Lower leg skin (tissue), 3 donors: ENCODE results near the gene ZFP3.
"Not testable (repeated sequence)": the region's sequence is repeated elsewhere in the genome, so short reads cannot be mapped to it uniquely, and the experiment has no call there.

Experiments used
- POLR2A ChIP-seq, 2 donors: fragments of 450-650 bp; IDR thresholded peaks; one replicate each; pipeline ENCODE4 v1.6.1; 2016 to 2017; ENCODE audit warnings: antibody characterized with exemption in 2 of 2, mild to moderate bottlenecking in 1 of 2, moderate library complexity in 1 of 2
- TF ChIP-seq, protein P1 (sequence below), 3 donors: fragments of 450-650 bp; IDR thresholded peaks; one replicate each; pipeline ENCODE4 v1.5.1; 2016; ENCODE audit warnings: antibody characterized with exemption in 3 of 3, mild to moderate bottlenecking in 3 of 3, moderate library complexity in 2 of 3

DNA sequence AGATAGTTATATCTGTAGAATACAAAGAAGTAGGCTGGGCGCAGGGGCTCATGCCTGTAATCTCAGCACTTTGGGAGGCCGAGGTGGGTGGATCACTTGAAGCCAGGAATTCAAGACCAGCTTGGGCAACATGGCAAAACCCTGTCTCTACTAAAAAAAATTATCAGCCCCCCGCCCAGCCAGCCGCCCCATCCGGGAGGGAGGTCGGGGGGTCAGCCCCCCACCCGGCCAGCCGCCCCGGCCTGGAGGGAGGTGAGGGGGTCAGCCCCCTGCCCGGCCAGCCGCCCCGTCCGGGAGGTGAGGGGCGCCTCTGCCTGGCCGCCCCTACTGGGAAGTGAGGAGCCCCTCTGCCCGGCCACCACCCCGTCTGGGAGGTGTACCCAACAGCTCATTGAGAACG, 64.6 kb downstream of the ZFP3 start:
- TF ChIP-seq POLR2A (IDR thresholded peaks at IDR 0.05), result not testable (repeated sequence)
- TF ChIP-seq, protein P1, sequence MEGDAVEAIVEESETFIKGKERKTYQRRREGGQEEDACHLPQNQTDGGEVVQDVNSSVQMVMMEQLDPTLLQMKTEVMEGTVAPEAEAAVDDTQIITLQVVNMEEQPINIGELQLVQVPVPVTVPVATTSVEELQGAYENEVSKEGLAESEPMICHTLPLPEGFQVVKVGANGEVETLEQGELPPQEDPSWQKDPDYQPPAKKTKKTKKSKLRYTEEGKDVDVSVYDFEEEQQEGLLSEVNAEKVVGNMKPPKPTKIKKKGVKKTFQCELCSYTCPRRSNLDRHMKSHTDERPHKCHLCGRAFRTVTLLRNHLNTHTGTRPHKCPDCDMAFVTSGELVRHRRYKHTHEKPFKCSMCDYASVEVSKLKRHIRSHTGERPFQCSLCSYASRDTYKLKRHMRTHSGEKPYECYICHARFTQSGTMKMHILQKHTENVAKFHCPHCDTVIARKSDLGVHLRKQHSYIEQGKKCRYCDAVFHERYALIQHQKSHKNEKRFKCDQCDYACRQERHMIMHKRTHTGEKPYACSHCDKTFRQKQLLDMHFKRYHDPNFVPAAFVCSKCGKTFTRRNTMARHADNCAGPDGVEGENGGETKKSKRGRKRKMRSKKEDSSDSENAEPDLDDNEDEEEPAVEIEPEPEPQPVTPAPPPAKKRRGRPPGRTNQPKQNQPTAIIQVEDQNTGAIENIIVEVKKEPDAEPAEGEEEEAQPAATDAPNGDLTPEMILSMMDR (IDR thresholded peaks at IDR 0.05), result not testable (repeated sequence)
